ENCODE data around the gene DNAJC6. TPM values are rescaled to one million over a fixed set of nuclear protein-coding genes. Genes with fewer than 3 reads are reported as not detected.

DNAJC6 gene
- total and polyA plus RNA-seq, 2 of the 13 experiments (the other 11 are each of a cell fraction or from before 2014, with no cell fraction given) = 1.0 to 1.6 TPM

GRCh38 chr1:65420590-65421350 is 111.4 kb downstream of the DNAJC6 start, which contains the start of the genes LEPR and LEPROT (continued):
- TF ChIP-seq ZBTB26 (CRISPR knock-in tag; IDR thresholded peaks at IDR 0.05; ENCODE audit: borderline replicate concordance) (peak; percentile 76), PRDM15 (CRISPR knock-in tag; IDR thresholded peaks at IDR 0.05) (0 out of 2 replicates have a peak, but pooled peaks have one; percentile 38), RFX1 (IDR thresholded peaks at IDR 0.05) (no peak), MLXIP (CRISPR knock-in tag; IDR thresholded peaks at IDR 0.05; ENCODE audit: borderline replicate concordance) (no peak), ZNF552 (CRISPR knock-in tag; IDR thresholded peaks at IDR 0.05; ENCODE audit: borderline replicate concordance) (no peak), ZNF232 (CRISPR knock-in tag; IDR thresholded peaks at IDR 0.05; ENCODE audit: borderline replicate concordance) (0 out of 2 replicates have a peak, but pooled peaks have one; percentile 82), KLF6 (CRISPR knock-in tag; IDR thresholded peaks at IDR 0.05) (peak; percentile 79)
